ENCODE data around the gene DBH.

Gene DBH

DNA sequence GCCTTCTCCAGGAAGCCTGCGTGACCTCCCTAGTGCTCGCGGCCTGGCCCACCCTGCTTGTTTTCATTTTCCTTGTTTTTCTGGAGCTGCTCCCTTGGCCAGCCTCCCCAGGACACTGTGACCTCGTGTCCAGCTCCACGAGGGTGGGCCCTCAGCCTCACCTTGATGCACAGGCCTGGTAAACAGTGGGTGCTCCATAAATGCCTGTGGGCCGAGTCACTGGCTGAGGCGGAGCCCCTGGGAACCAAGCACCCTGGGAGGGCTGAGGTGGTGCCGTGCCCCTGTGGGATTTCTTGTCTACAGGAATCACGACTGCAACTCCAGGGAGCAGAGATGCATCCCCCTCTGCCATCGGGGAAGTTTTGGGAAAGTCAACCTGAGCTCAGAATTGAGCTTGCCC, 44.2 kb upstream of the DBH start:
- no peak for DNase-seq (ENCODE audit: low spot score)
- no peak overlapping the region for H3K4ac ChIP-seq (ENCODE audit: low read length)
- H2AK5ac ChIP-seq (ENCODE audit: low read depth, low read length): peak overlapping the region; percentile 65
- H3K36me3 ChIP-seq (replicated peaks in 1 of 2; ENCODE audit: control insufficient read depth in 2 of 2, insufficient read depth in 2 of 2, low read length in 2 of 2): no peaks in the 10 kb centered on the region
- no peak overlapping the region for H3K14ac ChIP-seq (ENCODE audit: low read length)
- no peak overlapping the region for H4K91ac ChIP-seq (ENCODE audit: low read depth, low read length, poor library complexity)
- no peak overlapping the region for H4K8ac ChIP-seq (ENCODE audit: low read depth, low read length)
- no peak overlapping the region for H3K27ac ChIP-seq (replicated peaks; ENCODE audit: low read length)
- no peaks in the 10 kb centered on the region for H3K4me1 ChIP-seq (ENCODE audit: control insufficient read depth in 2 of 2, insufficient read depth in 1 of 2, low read depth in 1 of 2, low read length in 2 of 2)
- H3K4me2 ChIP-seq (ENCODE audit: insufficient read depth, low read length, poor library complexity, severe bottlenecking): no peak overlapping the region
- no peak overlapping the region for H3K23ac ChIP-seq (ENCODE audit: low read depth, low read length, poor library complexity)
- H3K79me1 ChIP-seq (ENCODE audit: low read depth, low read length): peaks cover 2% of the 10 kb centered on the region
- no peak overlapping the region for H2BK5ac ChIP-seq (ENCODE audit: low read length)
- no peak overlapping the region for H2BK12ac ChIP-seq (ENCODE audit: low read length)
- no peak overlapping the region for H2BK120ac ChIP-seq (ENCODE audit: low read depth, low read length)
- peak overlapping the region; percentile 43 for H2BK15ac ChIP-seq (ENCODE audit: low read length)
- H3K18ac ChIP-seq (ENCODE audit: low read length): peak overlapping the region; percentile 52
- H3K4me3 ChIP-seq (ENCODE audit: low read length in 2 of 2): no peak overlapping the region
- no peak overlapping the region for H2AFZ ChIP-seq (ENCODE audit: low read length)
- no CpG with 5 or more reads among the region's 10 CpGs for WGBS, 2 donors (ENCODE audit: extremely low coverage in 2 of 2, insufficient read length in 2 of 2, insufficient replicate concordance in 1 of 2)
- no peak overlapping the region for H3K9ac ChIP-seq (ENCODE audit: low read depth, low read length, poor library complexity)
- H3K9me3 ChIP-seq (replicated peaks in 1 of 2; ENCODE audit: control insufficient read depth in 2 of 2, insufficient read depth in 1 of 2, low read depth in 1 of 2, low read length in 2 of 2): peaks cover 2 to 9% of the 10 kb centered on the region in 2 donors
- H3K27me3 ChIP-seq (ENCODE audit: control insufficient read depth in 3 of 3, insufficient read depth in 3 of 3, low read depth in 1 of 3, low read length in 3 of 3): peaks cover 0 to 17% (median 0%) of the 10 kb centered on the region in 3 experiments

DNA sequence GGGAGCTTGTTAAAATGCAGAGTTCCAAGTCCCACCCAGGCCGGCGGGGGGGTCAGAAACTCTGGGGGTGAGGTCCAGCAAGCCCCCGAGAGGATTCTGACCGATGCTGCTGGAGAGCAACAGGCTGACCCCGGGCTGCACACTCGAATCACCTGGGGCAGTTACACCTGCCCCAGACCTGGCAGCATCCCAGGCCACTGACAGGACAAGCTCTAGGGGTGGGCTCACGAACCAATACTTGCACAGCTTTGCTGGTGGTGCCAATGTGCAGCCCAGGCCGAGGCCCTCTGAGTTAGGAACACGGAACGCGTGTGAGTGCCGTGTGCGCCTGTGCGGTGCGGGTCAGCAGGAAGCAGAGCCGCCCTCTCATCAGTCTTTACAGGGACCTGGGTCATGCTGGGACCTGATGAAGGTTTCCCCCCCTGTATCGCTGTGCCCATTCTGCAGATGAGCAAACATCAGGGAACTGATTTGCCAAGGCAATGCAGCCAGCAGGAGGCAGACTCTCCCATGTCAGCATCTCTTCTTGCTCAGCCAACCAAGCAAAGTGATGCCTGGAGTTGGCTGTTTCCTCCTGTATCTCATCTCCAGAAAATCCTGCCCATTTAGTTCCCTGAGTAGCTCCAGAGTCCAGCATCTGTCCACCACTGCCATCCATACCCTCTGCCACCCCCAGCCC, 43.3 kb upstream of the DBH start:
- H4K8ac ChIP-seq (ENCODE audit: low read depth, low read length): no peak overlapping the region
- no peak overlapping the region for H3K4me2 ChIP-seq (ENCODE audit: insufficient read depth, low read length, poor library complexity, severe bottlenecking)
- WGBS, 2 donors (ENCODE audit: extremely low coverage in 2 of 2, insufficient read length in 2 of 2, insufficient replicate concordance in 1 of 2): no CpG with 5 or more reads among the region's 17 CpGs

DNA sequence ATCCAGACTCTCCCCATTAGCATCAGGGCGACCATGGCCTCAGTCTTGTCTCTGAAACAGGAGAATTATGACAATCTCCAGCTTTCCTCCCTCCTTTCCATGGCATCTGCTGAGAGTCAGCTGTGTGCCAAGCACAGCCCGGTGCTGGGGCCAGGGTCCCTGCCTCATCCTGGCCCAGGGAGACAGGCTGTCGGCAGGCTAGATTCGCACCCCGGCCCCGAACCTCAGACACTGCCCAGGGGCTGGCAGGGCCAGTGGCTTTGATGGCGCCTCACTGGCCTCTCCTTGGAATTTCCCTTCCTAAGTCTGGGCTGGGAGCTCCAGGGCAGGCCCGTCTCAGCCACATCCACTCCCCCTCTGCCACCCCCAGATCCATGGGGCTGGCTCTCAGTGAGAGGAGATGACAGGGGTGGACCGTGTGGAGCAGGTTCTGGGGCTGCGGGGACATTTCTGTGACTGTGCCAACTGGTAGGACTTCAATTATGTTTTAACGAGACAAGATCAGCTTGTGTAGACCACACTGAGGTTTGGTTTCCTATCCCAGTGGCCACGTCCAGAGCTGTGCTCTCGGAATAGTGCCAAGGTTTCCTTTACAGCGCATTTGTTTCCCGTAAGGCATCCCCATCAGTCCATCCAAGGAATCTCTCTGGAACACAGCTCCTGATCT, 42.4 kb upstream of the DBH start:
- peaks cover 0 to 14% (median 0%) of the 10 kb centered on the region in 3 experiments for H3K27me3 ChIP-seq (ENCODE audit: control insufficient read depth in 3 of 3, insufficient read depth in 3 of 3, low read depth in 1 of 3, low read length in 3 of 3)
- no peak overlapping the region for H2AK5ac ChIP-seq (ENCODE audit: low read depth, low read length)
- no peak overlapping the region for H3K14ac ChIP-seq (ENCODE audit: low read length)
- no peak overlapping the region for H3K4ac ChIP-seq (ENCODE audit: low read length)
- peaks cover 8 to 14% of the 10 kb centered on the region in 2 donors for H3K9me3 ChIP-seq (replicated peaks in 1 of 2; ENCODE audit: control insufficient read depth in 2 of 2, insufficient read depth in 1 of 2, low read depth in 1 of 2, low read length in 2 of 2)
- H3K4me1 ChIP-seq (ENCODE audit: control insufficient read depth in 2 of 2, insufficient read depth in 1 of 2, low read depth in 1 of 2, low read length in 2 of 2): no peaks in the 10 kb centered on the region
- no peak overlapping the region for H2AFZ ChIP-seq (ENCODE audit: low read length)
- no peak for DNase-seq (ENCODE audit: low spot score)
- H3K4me2 ChIP-seq (ENCODE audit: insufficient read depth, low read length, poor library complexity, severe bottlenecking): no peak overlapping the region
- no peak overlapping the region for H4K8ac ChIP-seq (ENCODE audit: low read depth, low read length)
- H3K79me1 ChIP-seq (ENCODE audit: low read depth, low read length): no peaks in the 10 kb centered on the region
- no peaks in the 10 kb centered on the region for H3K36me3 ChIP-seq (replicated peaks in 1 of 2; ENCODE audit: control insufficient read depth in 2 of 2, insufficient read depth in 2 of 2, low read length in 2 of 2)
- no peak overlapping the region for H4K91ac ChIP-seq (ENCODE audit: low read depth, low read length, poor library complexity)
- no CpG with 5 or more reads among the region's 15 CpGs for WGBS, 2 donors (ENCODE audit: extremely low coverage in 2 of 2, insufficient read length in 2 of 2, insufficient replicate concordance in 1 of 2)
- H3K9ac ChIP-seq (ENCODE audit: low read depth, low read length, poor library complexity): no peak overlapping the region
- no peak overlapping the region for H2BK15ac ChIP-seq (ENCODE audit: low read length)
- H3K4me3 ChIP-seq (ENCODE audit: low read length in 2 of 2): no peak overlapping the region
- peak overlapping the region; percentile 10 for H2BK5ac ChIP-seq (ENCODE audit: low read length)
- no peak overlapping the region for H3K27ac ChIP-seq (replicated peaks; ENCODE audit: low read length)
- no peak overlapping the region for H2BK120ac ChIP-seq (ENCODE audit: low read depth, low read length)
- H3K18ac ChIP-seq (ENCODE audit: low read length): peak overlapping the region; percentile 29
- no peak overlapping the region for H2BK12ac ChIP-seq (ENCODE audit: low read length)
- no peak overlapping the region for H3K23ac ChIP-seq (ENCODE audit: low read depth, low read length, poor library complexity)

More for the DNA sequence above, 43.3 kb upstream of the DBH start:
- Histone ChIP-seq H2AFZ (ENCODE audit: low read length) (no peak overlapping the region), H2BK12ac (ENCODE audit: low read length) (peak overlapping the region; percentile 81), H2AK5ac (ENCODE audit: low read depth, low read length) (peak overlapping the region; percentile 41), H3K9ac (ENCODE audit: low read depth, low read length, poor library complexity) (no peak overlapping the region), H2BK5ac (ENCODE audit: low read length) (peak overlapping the region; percentile 10), H4K91ac (ENCODE audit: low read depth, low read length, poor library complexity) (no peak overlapping the region), H3K14ac (ENCODE audit: low read length) (peak overlapping the region; percentile 74), H3K36me3 (replicated peaks in 1 of 2; ENCODE audit: control insufficient read depth in 2 of 2, insufficient read depth in 2 of 2, low read length in 2 of 2) (no peaks in the 10 kb centered on the region), H3K79me1 (ENCODE audit: low read depth, low read length) (peaks cover 2% of the 10 kb centered on the region), H3K27me3 (ENCODE audit: control insufficient read depth in 3 of 3, insufficient read depth in 3 of 3, low read depth in 1 of 3, low read length in 3 of 3) (peaks cover 0 to 14% (median 0%) of the 10 kb centered on the region in 3 experiments), H3K27ac (replicated peaks; ENCODE audit: low read length) (no peak overlapping the region), H2BK120ac (ENCODE audit: low read depth, low read length) (no peak overlapping the region), H2BK15ac (ENCODE audit: low read length) (no peak overlapping the region), H3K4me3 (ENCODE audit: low read length in 2 of 2) (no peak overlapping the region), H3K23ac (ENCODE audit: low read depth, low read length, poor library complexity) (no peak overlapping the region), H3K18ac (ENCODE audit: low read length) (no peak overlapping the region), H3K4ac (ENCODE audit: low read length) (no peak overlapping the region), H3K9me3 (replicated peaks in 1 of 2; ENCODE audit: control insufficient read depth in 2 of 2, insufficient read depth in 1 of 2, low read depth in 1 of 2, low read length in 2 of 2) (peaks cover 11% of the 10 kb centered on the region in 2 donors), H3K4me1 (ENCODE audit: control insufficient read depth in 2 of 2, insufficient read depth in 1 of 2, low read depth in 1 of 2, low read length in 2 of 2) (no peaks in the 10 kb centered on the region)
- no peak for DNase-seq (ENCODE audit: low spot score)

DNA sequence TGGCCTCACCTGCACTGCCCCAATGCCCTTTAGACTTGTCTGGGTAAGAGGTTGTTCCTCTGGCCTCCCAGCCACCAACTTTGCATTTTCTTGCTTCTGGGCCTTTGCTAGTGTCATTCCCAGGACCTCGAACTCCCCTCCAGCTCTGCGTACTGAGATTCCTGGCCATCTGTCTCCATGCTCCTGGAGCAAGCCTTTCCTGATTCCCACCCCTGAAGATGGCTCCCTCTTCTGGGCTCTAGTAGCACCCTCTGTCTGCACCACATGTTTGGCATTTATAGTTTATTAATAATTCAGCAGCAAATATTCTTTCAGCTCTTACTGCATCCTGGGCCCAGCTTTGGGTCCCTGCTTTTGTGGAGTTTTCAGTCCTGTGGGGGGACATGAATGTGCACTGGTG, 41.9 kb upstream of the DBH start:
- H3K14ac ChIP-seq (ENCODE audit: low read length): no peak overlapping the region

More for the DNA sequence above, 41.9 kb upstream of the DBH start:
- no peak overlapping the region for H2BK120ac ChIP-seq (ENCODE audit: low read depth, low read length)
- H3K27me3 ChIP-seq (ENCODE audit: control insufficient read depth in 3 of 3, insufficient read depth in 3 of 3, low read depth in 1 of 3, low read length in 3 of 3): peaks cover 0 to 14% (median 0%) of the 10 kb centered on the region in 3 experiments
- H4K91ac ChIP-seq (ENCODE audit: low read depth, low read length, poor library complexity): no peak overlapping the region
- no peak overlapping the region for H2BK15ac ChIP-seq (ENCODE audit: low read length)
- H2AFZ ChIP-seq (ENCODE audit: low read length): no peak overlapping the region
- H2AK5ac ChIP-seq (ENCODE audit: low read depth, low read length): no peak overlapping the region
- H3K4me3 ChIP-seq (ENCODE audit: low read length in 2 of 2): no peak overlapping the region
- H3K27ac ChIP-seq (replicated peaks; ENCODE audit: low read length): no peak overlapping the region
- no peaks in the 10 kb centered on the region for H3K4me1 ChIP-seq (ENCODE audit: control insufficient read depth in 2 of 2, insufficient read depth in 1 of 2, low read depth in 1 of 2, low read length in 2 of 2)
- no peak overlapping the region for H4K8ac ChIP-seq (ENCODE audit: low read depth, low read length)
- no CpG with 5 or more reads among the region's 2 CpGs for WGBS, 2 donors (ENCODE audit: extremely low coverage in 2 of 2, insufficient read length in 2 of 2, insufficient replicate concordance in 1 of 2)
- no peak overlapping the region for H3K23ac ChIP-seq (ENCODE audit: low read depth, low read length, poor library complexity)
- H3K36me3 ChIP-seq (replicated peaks in 1 of 2; ENCODE audit: control insufficient read depth in 2 of 2, insufficient read depth in 2 of 2, low read length in 2 of 2): no peaks in the 10 kb centered on the region
- no peak overlapping the region for H3K4ac ChIP-seq (ENCODE audit: low read length)
- peaks cover 6 to 14% of the 10 kb centered on the region in 2 donors for H3K9me3 ChIP-seq (replicated peaks in 1 of 2; ENCODE audit: control insufficient read depth in 2 of 2, insufficient read depth in 1 of 2, low read depth in 1 of 2, low read length in 2 of 2)
- H2BK12ac ChIP-seq (ENCODE audit: low read length): no peak overlapping the region
- no peak overlapping the region for H3K18ac ChIP-seq (ENCODE audit: low read length)
- H3K79me1 ChIP-seq (ENCODE audit: low read depth, low read length): no peaks in the 10 kb centered on the region
- DNase-seq (ENCODE audit: low spot score): no peak
- no peak overlapping the region for H3K9ac ChIP-seq (ENCODE audit: low read depth, low read length, poor library complexity)
- no peak overlapping the region for H3K4me2 ChIP-seq (ENCODE audit: insufficient read depth, low read length, poor library complexity, severe bottlenecking)
- H2BK5ac ChIP-seq (ENCODE audit: low read length): no peak overlapping the region

All from neuronal stem cell (in vitro differentiated cells).